ENCODE data around the gene BPTF. TPM values are rescaled to one million over a fixed set of nuclear protein-coding genes. Genes with fewer than 3 reads are reported as not detected.
A peak's percentile ranks its signal among the peaks of the same experiment; 100 is the strongest.

The BPTF gene
- total and polyA plus RNA-seq, 2 donors (not counting 1 experiment from before 2014, with no cell fraction given) = 71.9 to 390 TPM

- intact Hi-C loops (cut with micrococcal nuclease) = loop anchor here (1.0 to 2.0 kb wide), 2 partner anchors 28 to 298 kb away; partner anchors contain the start of genes ARSG and SLC16A6
- Histone ChIP-seq H3K4me1 (ENCODE audit: control insufficient read depth in 2 of 2, insufficient read depth in 2 of 2, low read length in 2 of 2) (peaks cover 30 to 34% of the 10 kb centered on the region in 2 donors), H3K36me3 (replicated peaks in 1 of 2; ENCODE audit: control extremely low read depth in 1 of 2, control insufficient read depth in 1 of 2, extremely low read depth in 1 of 2, insufficient read depth in 2 of 2, low read length in 1 of 2) (no peaks in the 10 kb centered on the region), H3K4me3 (ENCODE audit: control extremely low read depth in 1 of 5, extremely low read depth in 1 of 5, insufficient read depth in 1 of 5, low read depth in 2 of 5, low read length in 4 of 5) (peak overlapping the region in 4 of 5 experiments; percentile 64 to 89 (median 70)), H4K20me1 (ENCODE audit: control insufficient read depth, insufficient read depth, low read length, poor library complexity, severe bottlenecking) (no peaks in the 10 kb centered on the region), H3K27me3 (replicated peaks in 1 of 4; ENCODE audit: control extremely low read depth in 1 of 4, control insufficient read depth in 3 of 4, insufficient read depth in 4 of 4, low read length in 3 of 4) (peaks cover 0 to 21% (median 8%) of the 10 kb centered on the region in 4 experiments), H3K9ac (ENCODE audit: low read length) (peak overlapping the region; percentile 86), H3K27ac (ENCODE audit: low read length in 2 of 2) (peak overlapping the region in 1 of 2 donors; percentile 49), H2AFZ (ENCODE audit: insufficient read depth, low read depth, low read length, poor library complexity, severe bottlenecking) (peak overlapping the region; percentile 89), H3K79me2 (ENCODE audit: control insufficient read depth, insufficient read depth, low read length) (no peaks in the 10 kb centered on the region), H3K4me2 (replicated peaks; ENCODE audit: low read depth, low read length, poor library complexity, severe bottlenecking) (peak overlapping the region; percentile 87), H3K9me3 (ENCODE audit: control extremely low read depth in 1 of 3, control insufficient read depth in 2 of 3, insufficient read depth in 1 of 3, low read length in 2 of 3) (peaks cover 0 to 3% (median 0%) of the 10 kb centered on the region in 3 donors)
- POLR2A ChIA-PET = interaction anchor here (0.6 to 1.0 kb wide), 2 partner anchors 93 to 188 kb away, joined by 3 to 5 read pairs; no protein-coding TSS in a partner anchor
- DNase-seq = no peak
- CTCF ChIA-PET = no interaction called here
- peaks cover 17% of the 10 kb centered on the region for H3K27me3 Mint-ChIP-seq
- H3K4me1 Mint-ChIP-seq = peaks cover 33% of the 10 kb centered on the region
- H3K9me3 Mint-ChIP-seq (ENCODE audit: insufficient read depth) = no peaks in the 10 kb centered on the region
- peak overlapping the region; percentile 95 for H3K27ac Mint-ChIP-seq
- 6% methylated on average over 16 of the region's 18 CpGs for WGBS (ENCODE audit: insufficient coverage)
- TF ChIP-seq EZH2 (IDR thresholded peaks at IDR 0.05; ENCODE audit: borderline replicate concordance, insufficient read depth, low read depth, low read length, poor library complexity, severe bottlenecking) (no peak), CTCF (IDR thresholded peaks at IDR 0.05) (no peak)
- H3K4me3 Mint-ChIP-seq = peak overlapping the region; percentile 97
- no peak for ATAC-seq (ENCODE audit: low read depth)
Measured at GRCh38 chr17:67992548-67993152, 167.3 kb downstream of the BPTF start.

Measured in B cell (primary cell).